Vagina (tissue), 2 donors: ENCODE data around the gene STX12. TPM values are rescaled to one million over a fixed set of nuclear protein-coding genes. Genes with fewer than 3 reads are reported as not detected.
A peak's percentile ranks its signal among the peaks of the same experiment; 100 is the strongest.

Experiments used
- DNase-seq, 2 donors: peaks; one replicate each; pipeline ENCODE4 v3.0.0-alpha.2; 2017; ENCODE audit errors: extremely low spot score in 2 of 2
- H3K27ac ChIP-seq: fragments of 200-600 bp; sonication (generic); one replicate; pipeline ENCODE4 v1.5.1; 2019
- H3K27me3 ChIP-seq: fragments of 200-600 bp; sonication (generic); one replicate; pipeline ENCODE4 v1.5.1; 2019
- H3K36me3 ChIP-seq, 2 donors: fragments of 200-600 bp; sonication (generic); one replicate each; pipeline ENCODE4 v1.5.1; 2017 to 2019
- H3K4me1 ChIP-seq: fragments of 200-600 bp; sonication (generic); one replicate; pipeline ENCODE4 v1.5.1; 2019
- H3K4me3 ChIP-seq, 2 donors: fragments of 200-600 bp; sonication (generic); 1 replicate in 1 of 2; 2 replicates in 1 of 2; pipeline ENCODE4 v1.5.1; 2016 to 2019
- H3K9me3 ChIP-seq: fragments of 200-600 bp; sonication (generic); one replicate; pipeline ENCODE4 v1.5.1; 2019
- POLR2A ChIP-seq, 2 donors: fragments of 450-650 bp; IDR thresholded peaks; one replicate each; pipeline ENCODE4 v1.6.1; 2017; ENCODE audit warnings: antibody characterized with exemption in 2 of 2, mild to moderate bottlenecking in 2 of 2, moderate library complexity in 2 of 2
- POLR2AphosphoS5 ChIP-seq, 2 donors: sonication (generic); formaldehyde crosslinking; IDR thresholded peaks; one replicate each; pipeline ENCODE4 v1.9.0; 2017; ENCODE audit warnings: antibody characterized with exemption in 2 of 2, mild to moderate bottlenecking in 2 of 2, low read depth in 1 of 2; ENCODE audit not compliant: insufficient read depth in 1 of 2
- intact Hi-C: fragments of 100-400 bp; cut with DNase I; formaldehyde crosslinking; loops from one replicate; pipeline ENCODE4 v1.15.1; 2023
- total RNA-seq: library from RNA; depleted of rRNA; stranded (reverse); fragments of >200 nt; gene quantifications from one replicate; pipeline ENCODE4 v1.2.3, GENCODE V29; 2016
- TF ChIP-seq, protein P1 (sequence below), 3 experiments: fragments of 450-650 bp in 2 of 3; fragments of 200-600 bp in 1 of 3; sonication (generic) in 1 of 3; IDR thresholded peaks; one replicate each; pipeline ENCODE4 v1.5.1; 2017 to 2019; ENCODE audit warnings: antibody characterized with exemption in 3 of 3, mild to moderate bottlenecking in 2 of 3, moderate library complexity in 2 of 3

Gene STX12
- total RNA-seq, 1 donor from 2014 or later, result 34.6 TPM

DNA sequence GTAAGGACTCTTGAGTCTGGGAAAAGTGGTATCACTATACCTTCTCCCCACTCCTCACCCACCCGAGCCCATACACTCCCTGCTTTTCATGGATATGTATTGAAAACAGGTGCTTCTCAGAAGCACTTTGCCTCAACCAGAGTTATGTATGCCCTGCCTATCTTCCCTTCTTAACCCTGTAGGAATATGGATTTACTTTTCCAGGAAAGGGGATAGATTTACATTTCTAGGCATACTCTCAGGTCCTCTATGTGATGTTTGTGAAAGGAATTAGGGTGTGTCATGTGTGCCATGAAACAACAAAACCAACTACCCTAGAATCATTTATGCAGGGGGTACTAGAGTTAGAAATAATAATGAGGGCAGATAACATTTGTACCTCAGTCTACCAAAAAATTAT is 11.0 kb upstream of the STX12 start:
- no peaks in the 10 kb centered on the region for H3K4me1 ChIP-seq
- TF ChIP-seq POLR2AphosphoS5 (IDR thresholded peaks at IDR 0.05; ENCODE audit: insufficient read depth in 1 of 2, low read depth in 1 of 2) (no peak), POLR2A (IDR thresholded peaks at IDR 0.05) (no peak)
- TF ChIP-seq, protein P1, sequence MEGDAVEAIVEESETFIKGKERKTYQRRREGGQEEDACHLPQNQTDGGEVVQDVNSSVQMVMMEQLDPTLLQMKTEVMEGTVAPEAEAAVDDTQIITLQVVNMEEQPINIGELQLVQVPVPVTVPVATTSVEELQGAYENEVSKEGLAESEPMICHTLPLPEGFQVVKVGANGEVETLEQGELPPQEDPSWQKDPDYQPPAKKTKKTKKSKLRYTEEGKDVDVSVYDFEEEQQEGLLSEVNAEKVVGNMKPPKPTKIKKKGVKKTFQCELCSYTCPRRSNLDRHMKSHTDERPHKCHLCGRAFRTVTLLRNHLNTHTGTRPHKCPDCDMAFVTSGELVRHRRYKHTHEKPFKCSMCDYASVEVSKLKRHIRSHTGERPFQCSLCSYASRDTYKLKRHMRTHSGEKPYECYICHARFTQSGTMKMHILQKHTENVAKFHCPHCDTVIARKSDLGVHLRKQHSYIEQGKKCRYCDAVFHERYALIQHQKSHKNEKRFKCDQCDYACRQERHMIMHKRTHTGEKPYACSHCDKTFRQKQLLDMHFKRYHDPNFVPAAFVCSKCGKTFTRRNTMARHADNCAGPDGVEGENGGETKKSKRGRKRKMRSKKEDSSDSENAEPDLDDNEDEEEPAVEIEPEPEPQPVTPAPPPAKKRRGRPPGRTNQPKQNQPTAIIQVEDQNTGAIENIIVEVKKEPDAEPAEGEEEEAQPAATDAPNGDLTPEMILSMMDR (IDR thresholded peaks at IDR 0.05), result no peak
- no peak for DNase-seq
- peaks cover 0 to 22% of the 10 kb centered on the region in 2 donors for H3K36me3 ChIP-seq
- no peak overlapping the region for H3K27ac ChIP-seq
- intact Hi-C loops, result no loop called here
- no peaks in the 10 kb centered on the region for H3K27me3 ChIP-seq
- no peaks in the 10 kb centered on the region for H3K9me3 ChIP-seq
- no peak overlapping the region for H3K4me3 ChIP-seq

DNA sequence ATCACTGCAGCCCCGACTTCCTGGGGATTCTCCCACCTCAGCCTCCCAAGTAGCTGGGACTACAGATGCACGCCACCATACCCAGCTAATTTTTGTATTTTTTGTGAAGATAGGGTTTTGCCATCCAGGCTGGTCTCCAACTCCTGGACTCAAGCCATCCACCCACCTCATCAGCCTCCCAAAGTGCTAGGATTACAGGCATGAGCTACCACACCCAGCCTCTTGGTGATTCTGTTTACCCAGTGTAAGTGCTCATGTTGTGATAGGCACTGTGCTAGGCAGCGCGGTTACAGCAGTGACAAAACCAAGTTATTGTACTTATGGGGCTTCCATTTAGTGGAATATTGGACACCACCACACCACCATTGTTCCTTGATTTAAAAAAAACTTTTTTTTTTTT is 9.7 kb upstream of the STX12 start:
- H3K9me3 ChIP-seq, result no peaks in the 10 kb centered on the region
- intact Hi-C loops, result no loop called here
- peaks cover 0 to 15% of the 10 kb centered on the region in 2 donors for H3K36me3 ChIP-seq
- no peaks in the 10 kb centered on the region for H3K4me1 ChIP-seq
- H3K27ac ChIP-seq, result no peak overlapping the region
- no peaks in the 10 kb centered on the region for H3K27me3 ChIP-seq
- no peak overlapping the region for H3K4me3 ChIP-seq
- DNase-seq, result no peak
- TF ChIP-seq POLR2A (IDR thresholded peaks at IDR 0.05), result no peak
- TF ChIP-seq POLR2AphosphoS5 (IDR thresholded peaks at IDR 0.05; ENCODE audit: insufficient read depth in 1 of 2, low read depth in 1 of 2), result no peak
- TF ChIP-seq, protein P1 (IDR thresholded peaks at IDR 0.05), result no peak

DNA sequence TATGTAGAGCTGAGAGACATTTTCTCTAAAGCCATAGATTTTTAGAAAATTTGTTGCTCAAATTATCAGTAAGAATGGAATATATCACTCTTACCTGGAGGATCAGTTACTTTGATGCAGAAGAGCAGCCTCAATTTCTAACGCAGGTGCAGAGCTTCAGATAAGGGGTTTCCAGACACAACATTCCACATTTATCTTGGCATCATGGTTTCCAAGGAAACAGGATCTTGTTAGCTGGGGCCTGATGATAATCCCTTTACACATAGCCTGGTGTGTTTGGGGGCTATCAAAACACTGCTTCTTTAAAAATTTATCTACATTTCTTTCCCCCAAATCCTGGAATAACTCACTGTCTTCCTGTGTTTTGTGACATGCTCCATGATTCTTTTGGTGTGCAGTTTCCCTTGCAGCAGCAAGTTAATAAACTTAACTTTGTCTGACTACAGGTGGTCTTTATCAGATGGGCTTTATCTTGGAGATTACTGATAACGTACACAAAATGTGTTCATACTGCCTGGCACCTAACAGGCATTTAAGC is 2.7 kb upstream of the STX12 start:
- DNase-seq, result no peak
- peaks cover 17% of the 10 kb centered on the region for H3K4me1 ChIP-seq
- H3K4me3 ChIP-seq, result no peak overlapping the region
- no peaks in the 10 kb centered on the region for H3K9me3 ChIP-seq
- no peak overlapping the region for H3K27ac ChIP-seq
- TF ChIP-seq, protein P1 (IDR thresholded peaks at IDR 0.05), result no peak
- TF ChIP-seq POLR2AphosphoS5 (IDR thresholded peaks at IDR 0.05; ENCODE audit: insufficient read depth in 1 of 2, low read depth in 1 of 2) (no peak), POLR2A (IDR thresholded peaks at IDR 0.05) (no peak)
- no peaks in the 10 kb centered on the region for H3K36me3 ChIP-seq
- no peaks in the 10 kb centered on the region for H3K27me3 ChIP-seq
- intact Hi-C loops, result loop anchor here (5.0 kb wide), 1 partner anchor 43 kb away; the partner anchor contains the start of gene FAM76A

DNA sequence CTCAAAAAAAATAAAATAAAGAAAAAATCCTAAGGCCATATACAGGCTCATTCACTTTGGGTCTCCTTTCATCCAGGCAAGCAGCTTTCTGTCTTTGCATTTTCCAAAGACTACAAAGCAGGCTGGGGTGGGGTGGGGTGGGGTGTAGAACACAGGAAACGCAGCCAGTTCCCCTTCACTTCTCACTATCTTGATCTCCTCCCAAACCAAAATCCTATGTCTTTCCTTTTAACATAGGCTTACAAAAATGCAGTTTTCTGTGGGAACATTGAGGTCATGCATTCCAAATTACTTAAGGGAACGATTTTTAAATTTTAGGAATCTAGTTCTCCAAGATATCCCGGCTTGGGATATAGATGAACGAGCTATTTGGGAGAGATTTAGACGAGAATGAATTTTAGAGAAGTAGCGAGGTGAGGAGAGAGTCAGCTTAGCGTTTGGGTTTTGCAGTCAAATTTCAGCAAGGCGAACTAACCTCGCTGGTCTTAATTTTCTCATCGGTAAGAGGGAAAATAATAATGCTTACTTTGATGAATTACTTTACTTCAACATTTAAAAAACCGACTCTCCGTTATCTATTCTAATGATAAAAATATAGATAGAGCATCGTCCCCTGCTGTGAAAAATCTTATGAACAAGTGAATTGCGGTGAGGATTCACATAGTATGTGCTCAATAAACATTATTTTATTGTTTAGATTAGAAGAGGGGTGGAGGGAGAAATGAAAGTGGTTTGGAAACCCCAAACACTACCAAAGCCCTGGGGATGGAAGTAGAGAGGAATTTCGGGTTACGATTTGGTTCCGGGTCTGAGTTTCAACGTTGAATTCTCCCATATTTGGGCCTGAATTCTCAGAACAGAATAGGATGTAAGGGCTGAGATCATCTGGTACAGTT is 735 bp upstream of the STX12 start:
- Histone ChIP-seq H3K4me1 (peaks cover 24% of the 10 kb centered on the region), H3K9me3 (no peaks in the 10 kb centered on the region), H3K4me3 (peak overlapping the region; percentile 77 to 98), H3K27ac (peak overlapping the region; percentile 85), H3K36me3 (no peaks in the 10 kb centered on the region), H3K27me3 (no peaks in the 10 kb centered on the region)
- intact Hi-C loops, result loop anchor here (5.0 kb wide), 1 partner anchor 45 kb away; the partner anchor contains the start of gene FAM76A
- TF ChIP-seq POLR2AphosphoS5 (IDR thresholded peaks at IDR 0.05; ENCODE audit: insufficient read depth in 1 of 2, low read depth in 1 of 2), result no peak
- TF ChIP-seq, protein P1 (IDR thresholded peaks at IDR 0.05), result no peak
- no peak for TF ChIP-seq POLR2A (IDR thresholded peaks at IDR 0.05)
- DNase-seq, result no peak
